Duodenal mucosa (tissue), 2 donors: Measurements from ENCODE around the gene CPED1.
"Not testable (repeated sequence)": the region's sequence is repeated elsewhere in the genome, so short reads cannot be mapped to it uniquely, and the experiment has no call there.

ENCODE experiments used
- H3K27ac ChIP-seq: one replicate; pipeline ENCODE4 v1.7.0; 2013; ENCODE audit warnings: low read depth, low read length
- H3K27me3 ChIP-seq, 2 donors: one replicate each; pipeline ENCODE4 v1.7.0; 2013; ENCODE audit warnings: low read length in 2 of 2, control low read depth in 1 of 2; ENCODE audit not compliant: insufficient read depth in 2 of 2, control insufficient read depth in 1 of 2
- H3K36me3 ChIP-seq, 2 donors: one replicate each; pipeline ENCODE4 v1.7.0; 2013; ENCODE audit warnings: low read length in 2 of 2, control low read depth in 1 of 2; ENCODE audit not compliant: insufficient read depth in 2 of 2, control insufficient read depth in 1 of 2
- H3K4me1 ChIP-seq, 2 donors: one replicate each; pipeline ENCODE4 v1.7.0; 2013; ENCODE audit warnings: low read length in 2 of 2, control low read depth in 1 of 2; ENCODE audit not compliant: insufficient read depth in 2 of 2, control insufficient read depth in 1 of 2
- H3K4me3 ChIP-seq, 2 donors: one replicate each; pipeline ENCODE4 v1.7.0; 2013; ENCODE audit warnings: low read length in 2 of 2, low read depth in 1 of 2
- H3K9ac ChIP-seq, 2 donors: one replicate each; pipeline ENCODE4 v1.7.0; 2013; ENCODE audit warnings: low read length in 2 of 2, low read depth in 1 of 2
- H3K9me3 ChIP-seq, 2 donors: one replicate each; pipeline ENCODE4 v1.7.0; 2013; ENCODE audit warnings: low read length in 2 of 2, control low read depth in 1 of 2; ENCODE audit not compliant: control insufficient read depth in 1 of 2

Gene CPED1

GRCh38 chr7:121313793-121314676 lies 325.5 kb downstream of the CPED1 start:
- peaks cover 0 to 14% of the 10 kb centered on the region in 2 donors for H3K4me1 ChIP-seq
- no peak overlapping the region for H3K27ac ChIP-seq
- no peaks in the 10 kb centered on the region for H3K9me3 ChIP-seq
- H3K27me3 ChIP-seq, result no peaks in the 10 kb centered on the region
- H3K9ac ChIP-seq, result no peak overlapping the region
- H3K4me3 ChIP-seq, result peak overlapping the region; percentile 3 to 16
- no peaks in the 10 kb centered on the region for H3K36me3 ChIP-seq

GRCh38 chr7:121315170-121315569 lies 326.7 kb downstream of the CPED1 start:
- not testable (repeated sequence) for H3K27ac ChIP-seq, H3K9ac ChIP-seq, H3K9me3 ChIP-seq, H3K4me3 ChIP-seq, H3K27me3 ChIP-seq, H3K36me3 ChIP-seq
- H3K4me1 ChIP-seq, result peaks cover 0 to 14% of the 10 kb centered on the region in 2 donors

GRCh38 chr7:121322460-121322859 lies 333.9 kb downstream of the CPED1 start:
- no peaks in the 10 kb centered on the region for H3K36me3 ChIP-seq
- H3K4me3 ChIP-seq, result no peak overlapping the region
- H3K9ac ChIP-seq, result no peak overlapping the region
- H3K9me3 ChIP-seq, result no peaks in the 10 kb centered on the region
- no peak overlapping the region for H3K27ac ChIP-seq
- H3K27me3 ChIP-seq, result peaks cover 0 to under 1% of the 10 kb centered on the region in 2 donors
- no peaks in the 10 kb centered on the region for H3K4me1 ChIP-seq

- no peak overlapping the region for H3K9ac ChIP-seq
- H3K27me3 ChIP-seq, result peaks cover 9 to 13% of the 10 kb centered on the region in 2 donors
- H3K36me3 ChIP-seq, result no peaks in the 10 kb centered on the region
- H3K4me1 ChIP-seq, result no peaks in the 10 kb centered on the region
- H3K27ac ChIP-seq, result no peak overlapping the region
- no peak overlapping the region for H3K4me3 ChIP-seq
- H3K9me3 ChIP-seq, result no peaks in the 10 kb centered on the region
These were observed 335.2 kb downstream of the CPED1 start for GRCh38 chr7:121323515-121324302.

DNA sequence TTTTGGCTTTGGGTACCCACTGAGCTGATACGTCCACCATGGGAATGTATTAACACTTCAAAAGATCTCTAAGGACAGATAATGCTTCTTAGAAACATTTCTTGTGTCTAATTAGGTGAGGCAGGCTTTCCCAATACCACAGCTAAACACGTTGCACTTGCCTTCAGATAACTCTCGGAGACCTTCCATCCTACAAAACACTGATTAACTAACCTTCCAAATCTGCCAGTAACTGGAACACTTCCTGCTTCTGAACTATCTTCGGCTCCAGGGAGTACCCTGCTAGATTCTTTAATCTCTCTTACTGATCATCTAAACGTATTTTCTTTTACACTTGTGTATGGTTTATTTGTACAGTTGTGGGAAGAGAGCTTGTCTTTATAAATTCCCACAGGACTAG lies 339.2 kb downstream of the CPED1 start:
- Histone ChIP-seq H3K9me3 (no peaks in the 10 kb centered on the region), H3K4me1 (peaks cover 0 to 13% of the 10 kb centered on the region in 2 donors), H3K27ac (no peak overlapping the region), H3K27me3 (peaks cover 36 to 45% of the 10 kb centered on the region in 2 donors), H3K9ac (no peak overlapping the region), H3K36me3 (no peaks in the 10 kb centered on the region), H3K4me3 (no peak overlapping the region)

GRCh38 chr7:121328508-121329190 lies 340.1 kb downstream of the CPED1 start, which contains the start of gene WNT16:
TSS of gene WNT16 (plus strand) at chr7:121329000. CDS start at chr7:121329293, 293 bp downstream.
- Histone ChIP-seq H3K27ac (no peak within 1 kb of the TSS), H3K9ac (no peak within 1 kb of the TSS), H3K4me1 (peaks cover 0 to 13% of the 10 kb centered on the region in 2 donors), H3K27me3 (peaks cover 36 to 45% of the 10 kb centered on the region in 2 donors), H3K4me3 (peak within 1 kb of the TSS; percentile 68), H3K9me3 (no peaks in the 10 kb centered on the region), H3K36me3 (no peaks in the 10 kb centered on the region)

GRCh38 chr7:121329191-121330052 lies 340.9 kb downstream of the CPED1 start:
- Histone ChIP-seq H3K9me3 (no peaks in the 10 kb centered on the region), H3K4me1 (peaks cover 0 to 13% of the 10 kb centered on the region in 2 donors), H3K36me3 (no peaks in the 10 kb centered on the region), H3K9ac (no peak overlapping the region), H3K27ac (no peak overlapping the region), H3K4me3 (peak overlapping the region; percentile 68), H3K27me3 (peaks cover 36 to 49% of the 10 kb centered on the region in 2 donors)

DNA sequence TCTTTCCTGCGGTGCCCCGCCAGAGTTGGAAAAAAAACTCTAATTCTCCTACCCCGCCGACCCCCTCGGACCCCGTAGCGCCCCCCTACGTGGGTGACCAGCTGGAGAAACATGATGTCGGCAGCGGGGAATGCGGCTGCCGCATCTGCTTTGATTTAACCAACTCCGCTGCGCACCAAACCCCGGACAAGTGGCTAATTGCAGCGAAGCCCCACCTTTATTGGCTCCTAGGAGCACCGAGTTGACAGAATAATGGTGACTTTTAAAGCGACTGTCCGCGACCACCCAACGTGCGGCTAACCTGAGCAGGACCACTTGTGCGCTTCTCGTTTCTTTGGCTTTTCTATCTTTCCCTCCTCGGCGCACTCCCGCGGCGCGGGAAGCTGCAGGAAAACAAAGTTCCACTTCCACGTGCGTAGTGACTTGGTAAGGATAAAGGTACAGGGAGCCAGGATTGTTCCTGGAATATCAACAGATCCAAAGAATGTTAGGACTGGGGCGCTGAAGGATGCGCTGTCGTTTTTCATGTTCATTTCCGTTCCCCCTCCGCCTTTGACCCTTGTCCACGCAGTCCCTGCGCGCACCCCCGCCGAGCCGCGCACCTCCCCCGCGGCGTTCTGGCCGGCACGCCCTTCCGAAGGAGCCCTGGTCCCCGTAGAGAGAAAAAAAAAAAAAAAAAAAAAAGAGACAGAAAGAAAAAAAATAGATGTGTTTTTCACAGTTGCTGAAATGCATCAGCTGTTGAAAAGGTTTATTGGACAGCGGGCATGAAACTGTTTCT lies 341.7 kb downstream of the CPED1 start:
- peaks cover 36 to 55% of the 10 kb centered on the region in 2 donors for H3K27me3 ChIP-seq
- H3K9me3 ChIP-seq, result no peaks in the 10 kb centered on the region
- H3K36me3 ChIP-seq, result no peaks in the 10 kb centered on the region
- H3K4me3 ChIP-seq, result peak overlapping the region; percentile 68
- H3K27ac ChIP-seq, result no peak overlapping the region
- H3K4me1 ChIP-seq, result peaks cover 0 to 13% of the 10 kb centered on the region in 2 donors
- no peak overlapping the region for H3K9ac ChIP-seq

GRCh38 chr7:121331048-121331447 lies 342.5 kb downstream of the CPED1 start:
- no peak overlapping the region for H3K4me3 ChIP-seq
- no peak overlapping the region for H3K9ac ChIP-seq
- no peak overlapping the region for H3K27ac ChIP-seq
- peaks cover 36 to 55% of the 10 kb centered on the region in 2 donors for H3K27me3 ChIP-seq
- H3K4me1 ChIP-seq, result peaks cover 0 to 13% of the 10 kb centered on the region in 2 donors
- H3K36me3 ChIP-seq, result no peaks in the 10 kb centered on the region
- no peaks in the 10 kb centered on the region for H3K9me3 ChIP-seq
